GM23338 (cell line): ENCODE measurements around the gene EPS8L1. TPM values are rescaled to one million over a fixed set of nuclear protein-coding genes. Genes with fewer than 3 reads are reported as not detected.

Experiments
- ATAC-seq: fragments of 200-7000 bp; cut with Tn5 transposase; 3 replicates; pipeline ENCODE4 v1.9.1; 2020
- DNase-seq: peaks from one replicate; pipeline ENCODE4 v3.0.0-alpha.2; 2015; ENCODE audit warnings: low spot score
- H2AFZ ChIP-seq: fragments of 200-600 bp; sonication (generic); 2 replicates; pipeline ENCODE4 v1.8.0; 2016; ENCODE audit warnings: antibody characterized with exemption, mild to moderate bottlenecking, moderate library complexity
- H3F3A ChIP-seq: fragments of 200-600 bp; sonication (generic); replicated peaks from 2 replicates; pipeline ENCODE4 v1.8.0; 2017; ENCODE audit warnings: antibody characterized with exemption, mixed run types, low read depth
- H3K27ac ChIP-seq: fragments of 200-600 bp; sonication (generic); 2 replicates; pipeline ENCODE4 v1.6.1; 2016; ENCODE audit warnings: low read depth
- H3K27me3 ChIP-seq: fragments of 200-600 bp; sonication (generic); 2 replicates; pipeline ENCODE4 v1.8.0; 2016; ENCODE audit warnings: mild to moderate bottlenecking, mixed run types, moderate library complexity; ENCODE audit not compliant: insufficient read depth
- H3K36me3 ChIP-seq: fragments of 200-600 bp; sonication (generic); 2 replicates; pipeline ENCODE4 v1.8.0; 2016; ENCODE audit warnings: mild to moderate bottlenecking; ENCODE audit not compliant: insufficient read depth
- H3K4me1 ChIP-seq: fragments of 200-600 bp; sonication (generic); 2 replicates; pipeline ENCODE4 v1.8.0; 2016; ENCODE audit warnings: mild to moderate bottlenecking, moderate library complexity; ENCODE audit not compliant: insufficient read depth
- H3K4me2 ChIP-seq: fragments of 200-600 bp; sonication (generic); 2 replicates; pipeline ENCODE4 v1.7.1; 2017; ENCODE audit warnings: mixed run types
- H3K4me3 ChIP-seq: fragments of 200-600 bp; sonication (generic); 2 replicates; pipeline ENCODE4 v1.6.1; 2016; ENCODE audit warnings: mixed run types
- H3K79me2 ChIP-seq: fragments of 200-600 bp; sonication (generic); replicated peaks from 2 replicates; pipeline ENCODE4 v1.8.0; 2017; ENCODE audit warnings: mild to moderate bottlenecking; ENCODE audit not compliant: insufficient read depth
- H3K9me2 ChIP-seq: fragments of 200-600 bp; sonication (generic); 2 replicates; pipeline ENCODE4 v1.8.0; 2017; ENCODE audit not compliant: insufficient read depth
- H4K20me1 ChIP-seq: fragments of 200-600 bp; sonication (generic); replicated peaks from 2 replicates; pipeline ENCODE4 v1.8.0; 2017; ENCODE audit warnings: mild to moderate bottlenecking; ENCODE audit not compliant: insufficient read depth
- H3K27ac Mint-ChIP-seq: 2 replicates; pipeline ENCODE4 v1.8.0; 2020; ENCODE audit warnings: inconsistent platforms, mild to moderate bottlenecking, moderate library complexity, mixed read lengths
- H3K27me3 Mint-ChIP-seq: 3 replicates; pipeline ENCODE4 v1.8.0; 2022; ENCODE audit warnings: low read depth, mild to moderate bottlenecking, moderate library complexity, mixed read lengths, inconsistent platforms; ENCODE audit not compliant: insufficient read depth, poor library complexity
- H3K36me3 Mint-ChIP-seq: 3 replicates; pipeline ENCODE4 v1.8.0; 2021; ENCODE audit warnings: low read depth, mild to moderate bottlenecking, inconsistent platforms, moderate library complexity, mixed read lengths
- H3K4me1 Mint-ChIP-seq: 3 replicates; pipeline ENCODE4 v1.8.0; 2020; ENCODE audit warnings: mild to moderate bottlenecking, inconsistent platforms, mixed read lengths
- H3K4me3 Mint-ChIP-seq: 3 replicates; pipeline ENCODE4 v1.8.0; 2021; ENCODE audit warnings: moderate library complexity, mild to moderate bottlenecking, inconsistent platforms, mixed read lengths
- H3K9me3 Mint-ChIP-seq: 3 replicates; pipeline ENCODE4 v1.8.0; 2020; ENCODE audit warnings: moderate library complexity, mild to moderate bottlenecking, inconsistent platforms, mixed read lengths
- CREB1 ChIP-seq: fragments of 250-450 bp; sonication (Bioruptor Pico); IDR thresholded peaks from 2 replicates; pipeline ENCODE4 v1.5.0; 2020; ENCODE audit warnings: low read depth, mild to moderate bottlenecking, moderate library complexity
- ETS1 ChIP-seq: IDR thresholded peaks from 2 replicates; pipeline ENCODE4 v1.6.1; 2016; ENCODE audit warnings: antibody characterized with exemption
- EZH2 ChIP-seq: fragments of 200-600 bp; sonication (generic); IDR thresholded peaks from one replicate; pipeline ENCODE4 v1.8.0; 2017; ENCODE audit warnings: antibody characterized with exemption, mild to moderate bottlenecking, low read depth; ENCODE audit not compliant: unreplicated experiment
- EZH2phosphoT487 ChIP-seq: fragments of 200-600 bp; sonication (generic); IDR thresholded peaks from one replicate; pipeline ENCODE4 v1.8.1; 2018; ENCODE audit warnings: antibody characterized with exemption; ENCODE audit not compliant: unreplicated experiment
- JUNB ChIP-seq: IDR thresholded peaks from one replicate; pipeline ENCODE4 v1.6.1; 2016; ENCODE audit warnings: antibody characterized with exemption; ENCODE audit not compliant: unreplicated experiment
- NANOG ChIP-seq: IDR thresholded peaks from 2 replicates; pipeline ENCODE4 v1.6.1; 2016; ENCODE audit warnings: antibody characterized with exemption, borderline replicate concordance
- POLR2AphosphoS5 ChIP-seq: IDR thresholded peaks from 2 replicates; pipeline ENCODE4 v1.6.1; 2016; ENCODE audit warnings: antibody characterized with exemption, low read depth
- REST ChIP-seq: IDR thresholded peaks from one replicate; pipeline ENCODE4 v1.6.1; 2018; ENCODE audit warnings: antibody characterized with exemption; ENCODE audit not compliant: unreplicated experiment
- STAT1 ChIP-seq: IDR thresholded peaks from one replicate; pipeline ENCODE4 v1.6.1; 2016; ENCODE audit warnings: antibody characterized with exemption; ENCODE audit not compliant: unreplicated experiment
- ZNF114 ChIP-seq: fragments of 250-450 bp; sonication (Bioruptor Pico); IDR thresholded peaks from 2 replicates; pipeline ENCODE4 v1.5.0; 2020; ENCODE audit warnings: mild to moderate bottlenecking, moderate library complexity
- ZNF331 ChIP-seq: fragments of 250-450 bp; sonication (Bioruptor Pico); IDR thresholded peaks from 2 replicates; pipeline ENCODE4 v1.5.0; 2020; ENCODE audit warnings: low read depth, mild to moderate bottlenecking, moderate library complexity
- ZNF462 ChIP-seq: fragments of 250-450 bp; sonication (Bioruptor Pico); IDR thresholded peaks from 2 replicates; pipeline ENCODE4 v1.5.0; 2020; ENCODE audit warnings: mild to moderate bottlenecking, moderate library complexity
- long read RNA-seq: library from polyadenylated mRNA; unstranded; transcript quantifications from one replicate; pipeline ENCODE4 v2.0.0, GENCODE V29; 2020; ENCODE audit not compliant: unreplicated experiment
- polyA plus RNA-seq: library from polyadenylated mRNA; unstranded; fragments of >200 nt; fragmentation: Nextera tagmentation; extraction: Ambion mirVana; gene quantifications from 2 replicates; pipeline ENCODE4 v1.2.1, GENCODE V29; 2016
- total RNA-seq: library from RNA; depleted of rRNA; stranded (reverse); fragments of >200 nt; shearing (Covaris generic); gene quantifications from 2 replicates; pipeline ENCODE4 v1.2.3, GENCODE V29; 2014; rRNA removed
- TF ChIP-seq, protein P1 (sequence below), 2 experiments: fragments of 200-600 bp in 1 of 2; sonication (generic) in 1 of 2; conservative IDR thresholded peaks; 2 replicates each; pipeline versions ENCODE4 v1.5.1 to v1.6.1; 2016 to 2017; ENCODE audit warnings: antibody characterized with exemption in 2 of 2, low read depth in 2 of 2, mild to moderate bottlenecking in 2 of 2, moderate library complexity in 1 of 2

EPS8L1 gene
- 40.6 and 47.5 TPM in 2 replicates for total RNA-seq
- 51.2 and 61.3 TPM in 2 replicates for polyA plus RNA-seq
- long read RNA-seq, partial matches to known transcripts: 8 of 17 reads
- long read RNA-seq, other reads (novel, unspliced or antisense): 3 of 17 reads

DNA sequence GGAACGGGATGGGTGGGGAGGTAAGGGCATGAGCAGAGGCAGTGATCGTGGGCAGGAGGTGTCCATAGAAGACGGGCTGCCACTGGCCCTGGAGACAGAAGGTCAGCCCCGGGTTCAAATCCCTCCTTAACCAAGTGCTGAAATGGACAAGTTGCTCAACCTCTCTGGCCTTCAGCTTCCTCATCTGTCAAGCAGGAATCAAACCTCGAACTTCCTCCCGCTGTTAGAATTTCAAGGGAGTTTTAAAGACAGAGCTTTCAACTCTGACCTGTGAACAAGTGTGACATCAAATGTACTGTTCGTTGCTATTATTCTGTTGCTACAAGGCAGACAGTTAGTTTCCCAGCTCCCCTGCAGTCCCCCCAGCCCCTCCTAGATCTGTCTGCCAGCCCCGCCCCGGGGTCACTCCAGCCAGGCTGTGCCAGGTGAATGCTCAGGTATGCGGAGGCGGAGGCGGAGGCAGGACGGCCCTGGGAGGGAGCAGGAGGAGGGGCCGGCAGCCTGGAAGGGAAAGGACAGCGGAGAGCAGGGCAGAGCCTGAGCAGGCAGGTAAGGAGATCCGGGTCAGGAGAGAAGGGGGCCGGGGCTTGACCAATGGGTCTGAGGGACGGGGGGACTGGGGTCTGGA, at the start of gene EPS8L1:
Gene EPS8L1 (plus strand): TSS at position 499 of the 628 bp plus-strand sequence. CDS start 576 bp downstream, outside the sequence.
- H2AFZ ChIP-seq: no peak within 1 kb of the TSS
- H3K4me1 ChIP-seq: peaks cover 19% of the 10 kb centered on the region; the same call in 1 of the 2 replicates
- Mint-ChIP-seq H3K27me3 (peaks cover 49% of the 10 kb centered on the region), H3K27ac (no peak within 1 kb of the TSS), H3K36me3 (peaks cover 6% of the 10 kb centered on the region; the same call in 2 of the 3 replicates), H3K9me3 (peaks cover 7% of the 10 kb centered on the region; the same call in 2 of the 3 replicates), H3K4me1 (peaks cover 41% of the 10 kb centered on the region), H3K4me3 (peak within 1 kb of the TSS; percentile 64)
- TF ChIP-seq NANOG (no peak), EZH2phosphoT487 (no peak), EZH2 (no peak), ZNF331 (CRISPR knock-in tag) (no peak), POLR2AphosphoS5 (no peak; the same call in 1 of the 2 replicates), CREB1 (CRISPR knock-in tag) (no peak), JUNB (no peak), ETS1 (no peak), REST (no peak), ZNF462 (CRISPR knock-in tag) (no peak), ZNF114 (CRISPR knock-in tag) (no peak), STAT1 (no peak)
- TF ChIP-seq, protein P1, sequence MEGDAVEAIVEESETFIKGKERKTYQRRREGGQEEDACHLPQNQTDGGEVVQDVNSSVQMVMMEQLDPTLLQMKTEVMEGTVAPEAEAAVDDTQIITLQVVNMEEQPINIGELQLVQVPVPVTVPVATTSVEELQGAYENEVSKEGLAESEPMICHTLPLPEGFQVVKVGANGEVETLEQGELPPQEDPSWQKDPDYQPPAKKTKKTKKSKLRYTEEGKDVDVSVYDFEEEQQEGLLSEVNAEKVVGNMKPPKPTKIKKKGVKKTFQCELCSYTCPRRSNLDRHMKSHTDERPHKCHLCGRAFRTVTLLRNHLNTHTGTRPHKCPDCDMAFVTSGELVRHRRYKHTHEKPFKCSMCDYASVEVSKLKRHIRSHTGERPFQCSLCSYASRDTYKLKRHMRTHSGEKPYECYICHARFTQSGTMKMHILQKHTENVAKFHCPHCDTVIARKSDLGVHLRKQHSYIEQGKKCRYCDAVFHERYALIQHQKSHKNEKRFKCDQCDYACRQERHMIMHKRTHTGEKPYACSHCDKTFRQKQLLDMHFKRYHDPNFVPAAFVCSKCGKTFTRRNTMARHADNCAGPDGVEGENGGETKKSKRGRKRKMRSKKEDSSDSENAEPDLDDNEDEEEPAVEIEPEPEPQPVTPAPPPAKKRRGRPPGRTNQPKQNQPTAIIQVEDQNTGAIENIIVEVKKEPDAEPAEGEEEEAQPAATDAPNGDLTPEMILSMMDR (conservative IDR thresholded peaks at IDR 0.05; ENCODE audit: low read depth in 2 of 2): no peak
- peak; percentile 95 for DNase-seq
- no peak within 1 kb of the TSS for H3K27ac ChIP-seq
- H4K20me1 ChIP-seq: no peaks in the 10 kb centered on the region
- ATAC-seq: peak; percentile 88
- H3K9me2 ChIP-seq: no peaks in the 10 kb centered on the region
- H3F3A ChIP-seq: peaks cover 4% of the 10 kb centered on the region; the same call in 1 of the 2 replicates
- H3K36me3 ChIP-seq: no peaks in the 10 kb centered on the region
- H3K4me3 ChIP-seq: peak within 1 kb of the TSS; percentile 24
- H3K79me2 ChIP-seq: no peaks in the 10 kb centered on the region
- peaks cover 63% of the 10 kb centered on the region for H3K27me3 ChIP-seq
- peak within 1 kb of the TSS; percentile 49 for H3K4me2 ChIP-seq
